Measurements from ENCODE around the gene CDKAL1.
"Not testable (repeated sequence)": the region's sequence is repeated elsewhere in the genome, so short reads cannot be mapped to it uniquely, and the experiment has no call there.

CDKAL1 gene

GRCh38 chr6:20644667-20645370, 110.6 kb downstream of the CDKAL1 start:
- DNase-seq = no peak

GRCh38 chr6:20645572-20645971, 111.3 kb downstream of the CDKAL1 start:
- not testable (repeated sequence) for DNase-seq

- no peak for DNase-seq
Observed at GRCh38 chr6:20647585-20647984, 113.3 kb downstream of the CDKAL1 start.

GRCh38 chr6:20649696-20650470, 115.6 kb downstream of the CDKAL1 start:
- not testable (repeated sequence) for DNase-seq

- DNase-seq = no peak
Observed at GRCh38 chr6:20652299-20653084, 118.2 kb downstream of the CDKAL1 start.

GRCh38 chr6:20653085-20653479, 118.8 kb downstream of the CDKAL1 start:
- DNase-seq = no peak

GRCh38 chr6:20655317-20655716, 121.1 kb downstream of the CDKAL1 start:
- DNase-seq = no peak

GRCh38 chr6:20657274-20657800, 123.1 kb downstream of the CDKAL1 start:
- no peak for DNase-seq

GRCh38 chr6:20658053-20658452, 123.8 kb downstream of the CDKAL1 start:
- no peak for DNase-seq

GRCh38 chr6:20658516-20658915, 124.3 kb downstream of the CDKAL1 start:
- no peak for DNase-seq

GRCh38 chr6:20660534-20660933, 126.3 kb downstream of the CDKAL1 start:
- no peak for DNase-seq

- DNase-seq = no peak
Observed at GRCh38 chr6:20661721-20662120, 127.5 kb downstream of the CDKAL1 start.

- no peak for DNase-seq
Observed at GRCh38 chr6:20664250-20664649, 130.0 kb downstream of the CDKAL1 start.

GRCh38 chr6:20665290-20665689, 131.0 kb downstream of the CDKAL1 start:
- DNase-seq = no peak

GRCh38 chr6:20669571-20670314, 135.5 kb downstream of the CDKAL1 start:
- DNase-seq = peak; percentile 73

- DNase-seq = no peak
Observed at GRCh38 chr6:20670750-20671149, 136.5 kb downstream of the CDKAL1 start.

GRCh38 chr6:20672038-20672437, 137.8 kb downstream of the CDKAL1 start:
- DNase-seq = no peak

- DNase-seq = no peak
Observed at GRCh38 chr6:20673458-20673857, 139.2 kb downstream of the CDKAL1 start.

GRCh38 chr6:20674664-20675063, 140.4 kb downstream of the CDKAL1 start:
- no peak for DNase-seq

- no peak for DNase-seq
Observed at GRCh38 chr6:20678831-20679352, 144.6 kb downstream of the CDKAL1 start.

GRCh38 chr6:20680697-20681165, 146.5 kb downstream of the CDKAL1 start:
- peak; percentile 31 for DNase-seq

- DNase-seq = no peak
Observed at GRCh38 chr6:20681243-20681684, 147.0 kb downstream of the CDKAL1 start.
